GM18499 (cell line): ENCODE results near the gene NOC2L.

ENCODE experiments used
- ATAC-seq: cut with Tn5 transposase; IDR thresholded peaks from one replicate; pipeline ENCODE4 v1.9.1; 2021; ENCODE audit warnings: moderate number of reproducible peaks; ENCODE audit not compliant: insufficient read depth, unreplicated experiment

NOC2L gene

DNA sequence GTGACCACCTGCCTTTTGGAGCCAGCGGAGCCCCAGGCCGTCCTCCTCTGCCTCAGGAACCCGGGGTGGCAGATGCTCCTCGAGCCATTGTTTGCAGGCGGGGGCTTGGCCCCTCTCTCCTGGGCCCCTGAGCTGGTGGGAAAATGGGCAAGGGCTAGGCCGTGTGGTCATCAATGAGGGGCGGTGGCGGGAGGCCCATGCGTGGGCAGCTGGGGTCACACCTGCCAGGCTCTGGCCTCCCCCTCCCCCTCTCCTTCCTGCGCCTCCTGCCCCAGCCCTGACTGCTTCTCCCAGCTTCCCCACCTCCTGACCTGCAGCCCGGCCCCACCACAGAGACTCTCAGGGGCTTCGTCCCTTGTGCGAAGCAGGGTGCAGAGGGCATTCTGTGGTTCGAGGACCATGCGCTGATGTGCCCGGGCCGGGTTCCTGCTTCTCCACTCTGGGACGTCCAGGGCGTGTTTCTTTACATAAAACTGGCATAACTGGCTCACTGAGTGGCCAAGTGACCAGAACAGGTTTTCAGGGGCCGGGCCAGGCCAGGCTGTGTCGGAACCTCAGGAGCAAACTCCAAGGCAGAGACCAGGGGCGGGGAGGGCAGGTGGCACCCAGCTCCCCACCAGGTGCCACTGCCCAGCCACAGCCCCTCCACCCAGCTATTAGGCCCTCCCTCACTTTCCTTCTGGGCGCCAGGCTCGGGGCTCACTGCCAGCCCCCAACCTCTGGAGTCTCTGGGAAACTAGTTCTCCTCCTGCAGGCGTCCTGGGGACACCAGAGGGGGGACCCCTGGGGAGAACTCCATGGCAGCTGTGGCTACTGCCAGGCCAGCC lies 26.1 kb downstream of the NOC2L start:
- no peak for ATAC-seq

DNA sequence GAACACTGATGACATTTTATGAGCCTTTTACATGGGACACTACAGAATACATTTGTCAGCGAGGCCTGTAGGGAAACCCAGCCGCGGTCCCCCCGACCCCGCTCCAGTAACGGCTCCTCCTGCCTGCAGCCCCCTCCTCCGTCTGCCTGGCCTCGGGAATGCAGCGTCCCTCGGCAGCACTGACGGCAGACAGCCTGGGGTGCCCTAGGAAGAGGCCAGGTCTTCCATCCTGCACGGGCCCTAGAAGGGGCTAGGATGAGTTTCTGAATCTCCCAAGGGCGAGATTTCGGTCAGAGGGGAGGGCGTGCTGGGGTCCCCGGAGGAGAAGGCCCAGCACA lies 26.9 kb downstream of the NOC2L start:
- ATAC-seq = no peak

DNA sequence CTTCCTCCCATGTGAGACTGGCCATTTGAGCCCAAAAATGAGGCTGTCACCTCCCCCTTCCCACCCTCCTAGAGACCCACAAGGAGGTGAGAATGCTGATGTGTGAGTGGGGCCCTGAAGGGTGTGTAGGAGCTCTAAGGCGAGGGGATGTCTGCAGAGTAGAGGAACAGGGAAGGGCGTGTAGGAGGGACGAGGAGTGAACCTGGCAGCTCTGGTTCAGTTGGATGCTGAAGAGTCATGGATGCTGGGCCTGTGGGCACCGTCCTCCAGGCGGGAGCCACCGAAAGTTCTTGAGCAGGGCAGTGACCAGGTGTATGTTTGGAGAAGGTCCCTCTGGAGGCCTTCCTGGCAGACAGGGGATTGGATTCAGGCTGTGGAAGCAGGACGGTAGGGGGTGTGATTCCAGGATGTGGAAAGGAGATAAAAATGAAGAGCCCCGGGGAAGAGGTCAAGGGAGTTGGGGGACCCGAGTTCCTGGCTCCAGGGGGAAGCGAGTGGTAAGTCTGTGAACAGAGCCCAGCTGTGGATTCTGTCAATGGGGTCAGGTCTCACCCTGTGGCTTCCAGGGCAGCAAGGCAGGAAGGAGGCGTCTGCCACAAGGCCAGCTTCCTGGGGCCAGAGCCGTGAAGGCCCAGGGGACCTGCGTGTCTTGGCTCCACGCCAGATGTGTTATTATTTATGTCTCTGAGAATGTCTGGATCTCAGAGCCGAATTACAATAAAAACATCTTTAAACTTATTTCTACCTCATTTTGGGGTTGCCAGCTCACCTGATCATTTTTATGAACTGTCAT lies 27.5 kb downstream of the NOC2L start:
- ATAC-seq = no peak

DNA sequence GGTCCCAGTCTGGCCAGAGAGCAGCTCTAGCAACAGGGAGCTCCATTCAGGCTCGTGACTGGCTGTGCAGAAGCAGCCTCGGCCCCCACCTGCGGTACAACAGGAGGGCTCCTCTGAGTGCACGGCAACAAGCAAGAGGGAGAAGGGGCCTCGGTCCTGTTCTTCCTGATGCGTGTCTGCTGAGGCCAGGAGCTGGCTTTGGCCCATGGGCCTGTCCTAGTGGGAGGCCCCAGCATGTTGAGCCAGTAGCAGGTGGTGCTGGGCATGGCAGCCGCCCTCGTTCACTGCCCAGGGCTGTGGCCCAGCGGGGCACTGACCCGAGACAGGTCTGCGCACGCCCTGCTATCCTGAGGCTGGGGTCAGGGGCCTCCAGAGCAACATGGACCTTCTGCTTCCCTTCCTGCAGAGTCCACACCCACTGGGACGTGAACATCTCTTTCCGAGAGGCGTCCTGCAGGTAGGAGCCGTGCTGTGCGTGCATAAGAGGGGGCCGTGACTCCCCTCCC lies 28.4 kb downstream of the NOC2L start:
- no peak for ATAC-seq

DNA sequence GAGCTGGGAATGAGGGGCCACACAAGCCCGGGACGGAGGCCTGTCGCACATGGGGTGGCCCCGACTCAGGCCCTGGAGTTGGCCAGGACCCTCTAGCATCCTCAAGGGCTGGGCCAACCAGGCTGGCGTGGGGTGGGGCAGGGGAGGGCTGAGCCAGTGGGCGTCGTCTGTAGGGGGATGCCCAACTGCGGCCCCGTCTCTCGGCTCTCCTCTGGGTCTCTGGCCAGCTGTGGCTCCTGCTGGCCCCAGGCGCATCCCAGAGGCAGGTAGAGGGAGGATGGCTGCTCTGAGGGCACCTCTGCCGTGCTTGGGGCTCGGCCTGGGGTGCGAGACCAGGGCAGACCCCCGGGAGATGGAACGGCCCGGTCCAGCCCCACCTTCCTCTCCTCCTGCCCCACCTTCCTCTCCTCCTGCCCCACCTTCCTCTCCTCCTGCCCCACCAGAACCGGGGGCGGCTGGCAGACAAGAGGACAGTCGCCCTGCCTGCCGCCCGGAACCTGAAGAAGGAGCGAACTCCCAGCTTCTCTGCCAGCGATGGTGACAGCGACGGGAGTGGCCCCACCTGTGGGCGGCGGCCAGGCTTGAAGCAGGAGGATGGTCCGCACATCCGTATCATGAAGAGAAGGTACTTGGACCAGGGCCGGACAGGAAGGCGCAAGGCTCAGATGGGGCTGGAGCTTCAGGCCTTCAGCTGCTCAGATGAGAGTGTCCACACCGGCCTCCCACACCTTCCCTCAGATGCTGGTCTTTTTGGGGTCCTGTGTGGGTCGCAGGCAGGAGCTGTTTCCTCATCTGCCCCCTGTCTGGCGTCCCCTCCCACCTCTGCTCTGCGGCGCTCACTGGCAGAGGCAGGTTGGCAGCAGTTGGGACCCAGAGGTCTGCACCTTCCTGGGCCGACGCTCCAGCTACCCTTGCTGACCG lies 29.1 kb downstream of the NOC2L start:
- ATAC-seq = no peak

DNA sequence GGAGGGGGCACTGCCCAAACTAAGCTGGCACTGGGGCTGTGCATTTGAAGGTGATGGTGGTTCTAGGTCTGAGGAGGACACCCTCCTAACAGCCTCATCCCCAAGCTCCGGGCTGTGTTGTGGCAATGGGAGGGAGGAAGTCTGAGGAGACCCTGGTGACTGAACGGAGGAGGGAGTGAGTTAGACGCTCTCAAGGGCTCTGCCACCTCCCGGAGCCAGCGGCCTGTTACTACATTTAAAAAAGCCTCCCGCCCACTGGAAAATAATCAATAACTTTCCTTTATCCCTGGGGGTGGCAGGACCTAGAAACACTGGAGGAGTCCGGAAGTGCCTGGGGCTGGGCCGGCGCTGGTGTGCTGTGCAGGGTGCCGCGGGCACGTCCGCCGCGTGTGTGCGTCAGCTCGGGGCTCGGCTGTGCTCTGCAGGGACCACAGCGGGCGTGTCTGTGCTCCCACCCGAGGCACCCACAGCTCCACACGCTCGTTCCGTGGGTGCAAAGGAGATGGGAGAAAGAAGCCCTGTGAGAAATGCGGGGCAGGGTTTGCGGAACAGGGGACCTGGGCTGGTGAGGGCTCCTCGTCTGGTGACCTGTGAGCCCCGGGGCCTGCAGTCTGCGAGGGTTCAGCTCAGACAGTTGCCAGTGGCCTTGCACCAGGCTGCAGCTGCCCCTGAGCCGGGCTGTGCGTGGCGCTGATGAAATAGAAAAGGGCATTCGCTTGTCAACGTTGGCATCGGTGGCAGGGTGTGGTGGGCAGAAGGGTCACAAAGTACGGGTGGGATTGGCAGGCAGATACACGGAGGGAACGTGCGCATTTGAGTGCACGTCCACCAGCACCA lies 30.0 kb downstream of the NOC2L start:
- ATAC-seq = no peak

DNA sequence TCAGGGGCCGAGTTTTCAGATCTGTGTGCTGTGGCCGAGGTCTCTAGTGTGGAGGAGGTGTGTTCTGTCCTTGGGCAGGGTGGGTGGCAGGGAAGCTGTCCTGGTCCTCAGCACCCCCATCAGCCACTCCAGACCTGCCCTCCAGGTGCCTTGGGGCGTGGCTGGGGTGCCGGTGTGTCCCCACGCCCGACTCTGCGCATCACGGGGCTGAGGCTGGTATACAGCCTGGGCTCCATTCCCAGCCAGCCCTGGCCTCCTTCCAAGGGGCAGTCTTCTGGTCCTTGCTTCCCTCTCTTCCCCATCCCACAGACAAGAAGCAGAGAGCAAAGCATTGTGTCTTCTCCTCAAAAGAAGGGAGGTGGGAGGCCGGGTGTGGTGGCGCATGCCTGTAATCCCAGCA lies 31.3 kb downstream of the NOC2L start:
- no peak for ATAC-seq

DNA sequence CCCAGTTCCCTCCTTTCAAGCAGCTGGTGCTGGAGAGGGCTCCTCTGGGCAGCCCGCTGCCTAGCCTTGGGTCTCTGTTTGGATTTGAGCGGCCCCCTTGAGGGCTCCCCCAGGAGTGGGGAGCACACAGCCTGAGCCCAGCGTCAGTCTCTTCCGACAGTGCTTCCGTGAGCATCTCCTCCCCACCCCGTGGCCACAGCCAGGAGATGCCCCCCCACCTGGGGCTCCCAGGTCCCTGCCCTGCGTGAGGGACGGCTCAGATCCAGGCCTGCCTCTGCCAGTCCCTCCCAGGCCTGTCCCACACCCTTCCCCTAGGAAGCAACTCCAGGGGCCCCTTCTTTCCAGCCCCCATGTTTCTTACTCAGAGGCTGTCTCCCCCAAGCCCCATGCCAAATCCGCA lies 31.8 kb downstream of the NOC2L start:
- ATAC-seq = no peak

DNA sequence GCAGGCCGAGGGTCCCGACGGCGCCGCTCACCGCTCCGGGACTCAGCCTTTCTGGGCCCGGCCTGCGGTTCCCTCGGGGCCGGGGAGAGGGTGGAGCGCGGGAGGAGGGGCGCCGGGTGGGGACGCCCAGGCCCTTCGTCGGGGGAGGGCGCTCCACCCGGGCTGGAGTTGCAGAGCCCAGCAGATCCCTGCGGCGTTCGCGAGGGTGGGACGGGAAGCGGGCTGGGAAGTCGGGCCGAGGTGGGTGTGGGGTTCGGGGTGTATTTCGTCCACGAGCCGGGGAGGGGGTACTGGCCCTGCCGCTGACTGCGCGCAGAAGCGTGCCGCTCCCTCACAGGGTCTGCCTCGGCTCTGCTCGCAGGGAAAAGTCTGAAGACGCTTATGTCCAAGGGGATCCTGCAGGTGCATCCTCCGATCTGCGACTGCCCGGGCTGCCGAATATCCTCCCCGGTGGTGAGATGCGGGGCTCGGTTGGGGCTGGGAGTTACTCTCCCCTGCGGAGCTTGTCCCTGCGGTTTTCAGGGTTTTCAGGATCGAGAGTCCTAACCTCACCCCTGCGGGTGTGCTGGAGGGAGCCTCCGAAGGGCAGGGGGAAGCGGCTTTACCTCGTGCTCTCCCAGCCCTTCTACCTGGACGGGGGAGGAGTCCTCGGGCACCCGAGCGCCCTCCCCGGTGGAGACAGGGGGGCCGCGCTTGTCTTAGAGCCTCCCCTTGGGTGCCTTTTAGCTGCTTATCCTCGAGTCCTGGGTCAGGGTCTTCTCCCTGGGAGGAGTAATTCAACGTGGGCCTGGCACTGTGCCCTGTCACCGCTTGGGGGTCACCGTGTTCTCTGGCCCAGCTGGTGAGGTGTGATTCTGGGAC lies 33.3 kb downstream of the NOC2L start:
- ATAC-seq = no peak

DNA sequence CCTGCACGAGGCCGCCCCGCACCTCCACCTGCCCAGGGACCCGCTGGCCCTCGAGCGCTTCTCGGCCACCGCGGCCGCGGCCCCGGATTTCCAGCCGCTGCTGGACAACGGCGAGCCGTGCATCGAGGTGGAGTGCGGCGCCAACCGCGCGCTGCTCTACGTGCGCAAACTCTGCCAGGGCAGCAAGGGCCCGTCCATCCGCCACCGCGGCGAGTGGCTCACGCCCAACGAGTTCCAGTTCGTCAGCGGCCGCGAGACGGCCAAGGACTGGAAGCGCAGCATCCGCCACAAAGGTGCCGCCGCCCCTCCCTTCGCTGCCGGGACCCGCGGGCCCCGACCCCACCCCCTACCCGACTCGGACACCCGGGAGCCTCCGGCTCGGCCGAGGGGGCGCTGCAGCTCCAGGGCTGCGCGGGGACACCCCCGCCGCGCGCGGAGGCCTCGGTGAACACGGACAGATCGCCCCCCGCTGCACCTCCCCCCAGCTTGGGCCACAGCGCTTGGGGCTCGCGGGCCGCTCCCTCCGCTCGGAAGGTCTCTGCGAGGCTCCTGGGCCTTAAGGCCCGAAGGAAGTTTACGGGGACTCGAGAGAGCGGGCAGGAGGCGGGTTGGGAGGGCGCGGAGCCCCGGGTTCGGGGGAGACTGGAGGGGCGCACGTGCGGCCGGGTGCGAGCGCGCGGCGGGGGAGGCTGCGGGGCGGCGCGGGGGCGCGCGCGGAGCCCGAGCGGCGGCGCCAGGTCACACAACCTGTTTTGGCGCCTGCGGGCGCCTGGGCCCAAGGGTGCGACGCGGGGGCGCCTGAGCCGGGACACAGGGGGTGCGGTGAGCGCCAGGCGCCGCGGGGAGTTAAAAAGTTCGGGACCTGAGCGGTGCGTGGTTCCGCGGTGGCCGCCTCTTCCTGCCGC lies 34.1 kb downstream of the NOC2L start:
- no peak for ATAC-seq

DNA sequence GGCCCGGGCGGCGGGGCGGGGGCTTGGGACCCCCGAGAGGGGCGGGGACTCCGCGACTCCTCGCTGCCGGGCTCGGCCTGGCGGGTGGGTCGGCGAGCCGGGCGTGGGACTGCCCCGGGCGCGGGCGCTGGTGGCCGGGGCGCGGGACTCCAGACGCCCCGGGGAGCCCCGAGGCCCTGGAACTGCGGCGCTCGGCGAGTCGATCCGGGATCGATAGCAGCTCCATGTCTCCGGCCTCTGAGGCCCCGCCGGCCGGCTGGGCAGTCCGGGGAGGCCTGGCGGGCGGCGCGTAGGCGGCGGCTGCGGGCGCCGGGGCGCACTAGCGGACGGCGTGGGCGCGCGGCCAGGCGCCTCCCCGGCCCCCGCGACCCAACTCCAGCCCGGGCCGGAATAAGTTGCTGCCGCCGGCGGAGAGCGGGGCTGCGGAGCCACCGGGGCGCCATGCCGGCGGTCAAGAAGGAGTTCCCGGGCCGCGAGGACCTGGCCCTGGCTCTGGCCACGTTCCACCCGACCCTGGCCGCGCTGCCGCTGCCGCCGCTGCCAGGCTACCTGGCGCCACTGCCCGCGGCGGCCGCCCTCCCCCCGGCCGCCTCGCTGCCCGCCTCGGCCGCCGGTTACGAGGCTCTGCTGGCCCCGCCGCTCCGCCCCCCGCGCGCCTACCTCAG lies 34.9 kb downstream of the NOC2L start:
- ATAC-seq = no peak

DNA sequence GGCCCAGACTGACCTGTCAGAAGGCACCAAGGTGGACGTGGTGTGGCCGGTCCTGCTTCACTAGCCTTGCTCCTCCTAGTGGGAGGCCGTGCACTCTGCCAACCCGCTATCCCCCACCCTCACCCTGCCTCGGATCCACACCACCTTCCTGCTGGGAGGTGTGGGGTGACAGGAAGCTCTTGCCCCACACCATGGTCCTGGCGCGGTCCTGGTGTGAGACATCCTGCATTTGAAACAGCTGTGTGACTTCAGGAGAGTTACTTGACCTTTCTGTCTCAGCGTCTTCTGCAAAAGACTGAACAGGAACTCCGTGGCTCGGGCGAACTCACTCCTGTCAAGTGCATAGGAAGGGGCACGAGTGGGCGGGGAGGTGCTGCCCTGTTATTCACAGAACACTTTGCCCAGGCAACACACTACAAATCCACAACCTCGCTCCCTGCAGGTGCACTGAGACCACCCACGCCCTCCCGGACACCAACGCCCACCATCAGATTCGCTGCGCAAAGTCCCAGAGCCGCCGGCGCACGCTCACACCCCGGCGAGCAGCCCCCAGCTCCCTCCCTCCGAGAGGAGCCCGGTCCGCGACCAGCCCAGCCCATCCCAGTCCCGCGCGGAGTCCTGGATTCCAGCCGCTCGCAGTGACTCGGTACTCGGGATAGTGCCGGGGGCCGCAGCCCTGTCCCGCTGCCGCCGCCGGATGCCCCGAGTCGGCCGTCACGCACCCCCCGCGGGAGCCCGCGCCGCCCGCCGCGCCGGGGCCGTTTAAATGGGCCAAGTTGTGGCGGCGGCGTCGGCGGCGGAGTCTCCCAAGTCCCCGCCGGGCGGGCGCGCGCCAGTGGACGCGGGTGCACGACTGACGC lies 35.7 kb downstream of the NOC2L start, which contains the start of gene SAMD11:
Gene SAMD11, plus strand, starts transcription at position 793 of the 860 bp plus-strand sequence. CDS start 509 bp downstream, outside the sequence.
- no peak for ATAC-seq

DNA sequence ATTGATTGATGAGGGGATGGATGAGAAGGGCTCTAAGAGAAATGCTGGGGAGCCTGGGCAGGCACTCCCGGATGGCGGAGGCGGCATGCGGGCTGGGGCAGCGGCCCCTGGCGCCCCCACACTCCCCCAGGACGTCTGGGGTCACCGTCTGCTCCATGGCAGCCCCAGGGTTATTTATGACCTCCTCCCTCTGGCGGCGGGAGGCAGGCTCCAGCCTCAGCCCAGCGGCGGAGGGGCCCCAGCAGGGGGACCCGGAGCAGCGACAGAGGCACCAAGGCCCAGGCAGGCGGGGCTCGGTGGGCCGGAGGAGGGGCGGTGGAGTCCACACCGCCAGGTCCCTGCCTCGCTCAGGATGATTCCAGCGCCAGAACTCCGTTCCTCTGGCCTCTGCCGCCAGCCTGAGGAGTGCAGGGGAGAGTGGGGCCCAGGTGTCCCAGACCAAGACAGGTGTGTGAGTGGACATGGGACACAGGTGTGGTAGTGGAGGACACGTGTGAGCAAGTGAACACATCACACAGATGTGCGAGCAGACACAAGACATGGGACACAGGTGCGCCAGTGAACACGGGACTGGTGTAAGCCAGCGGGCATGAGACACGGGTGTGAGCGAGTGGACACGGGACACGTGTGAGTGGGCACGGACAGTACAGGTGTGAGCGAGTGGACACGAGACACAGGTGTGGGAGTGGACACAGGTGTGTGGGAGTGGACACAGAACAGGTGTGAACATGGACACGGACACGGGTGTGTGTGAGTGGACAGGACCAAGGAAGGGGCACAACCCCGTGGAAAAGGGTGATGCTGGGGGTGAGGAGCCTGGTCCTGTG lies 37.8 kb downstream of the NOC2L start:
- no peak for ATAC-seq

DNA sequence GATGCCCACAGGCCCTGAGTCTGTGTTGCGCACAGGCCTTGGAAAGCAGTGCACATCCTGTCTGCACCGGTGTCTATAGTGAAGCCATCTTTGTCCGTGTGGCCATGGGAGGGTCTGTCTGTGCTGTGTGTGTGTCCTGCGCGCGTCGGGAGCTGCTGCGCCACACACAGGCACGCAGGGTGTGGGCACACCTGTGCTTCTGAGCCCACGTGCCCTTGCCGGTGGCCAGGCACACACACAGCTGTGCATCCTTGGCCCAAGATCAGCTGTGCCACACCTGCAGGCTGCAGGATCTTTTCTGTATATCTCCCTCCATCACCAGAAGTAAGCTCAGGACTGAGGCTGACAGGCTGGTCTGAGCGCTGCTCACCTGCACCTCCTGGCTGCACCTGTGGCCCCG lies 38.5 kb downstream of the NOC2L start:
- ATAC-seq = no peak

DNA sequence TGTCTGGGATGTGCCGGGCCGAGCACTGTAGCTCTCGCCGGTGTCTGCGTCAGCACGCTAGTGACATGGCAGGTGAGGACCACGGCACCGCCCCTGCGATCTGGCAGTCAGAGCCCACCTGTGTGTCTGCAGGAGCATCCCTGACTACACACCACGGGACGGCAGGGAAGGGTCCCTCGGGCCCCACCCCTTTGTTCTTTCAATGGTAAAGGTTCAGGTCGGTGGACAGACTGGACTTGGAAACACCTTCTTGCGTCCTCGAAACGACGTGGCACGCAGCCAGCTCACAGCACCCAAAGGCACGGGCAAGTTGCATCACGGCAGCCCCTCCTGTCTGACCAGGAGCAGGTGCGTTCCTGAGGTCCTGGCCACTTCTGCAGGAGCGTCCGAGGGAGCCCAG lies 39.0 kb downstream of the NOC2L start:
- no peak for ATAC-seq
